Suprapubic skin (tissue), 3 donors: ENCODE results near the gene STN1.

Source experiments
- CTCF ChIP-seq, 2 donors: fragments of 200-600 bp in 1 of 2; fragments of 450-650 bp in 1 of 2; sonication (generic) in 1 of 2; IDR thresholded peaks; one replicate each; pipeline ENCODE4 v1.5.1; 2016 to 2019; ENCODE audit warnings: antibody characterized with exemption in 2 of 2, mild to moderate bottlenecking in 1 of 2, moderate library complexity in 1 of 2
- POLR2AphosphoS5 ChIP-seq, 3 donors: sonication (generic); formaldehyde crosslinking; IDR thresholded peaks; one replicate each; pipeline ENCODE4 v1.6.1; 2017; ENCODE audit warnings: antibody characterized with exemption in 3 of 3

GRCh38 chr10:103877861-103878260, 40.1 kb downstream of the STN1 start:
- TF ChIP-seq POLR2AphosphoS5 (IDR thresholded peaks at IDR 0.05), result no peak
- TF ChIP-seq CTCF (IDR thresholded peaks at IDR 0.05), result no peak
